ENCODE measurements around the gene SHROOM2. TPM values are rescaled to one million over a fixed set of nuclear protein-coding genes. Genes with fewer than 3 reads are reported as not detected.

The SHROOM2 gene
- total RNA-seq, 1 donor: 4.3 TPM

GRCh38 chrX:9746148-9746888 is 39.9 kb upstream of the SHROOM2 start:
- H3K4me3 ChIP-seq (ENCODE audit: low read depth, low read length): no peak overlapping the region
- TF ChIP-seq CTCF (IDR thresholded peaks at IDR 0.05; ENCODE audit: insufficient read depth, low read depth, low read length): no peak
- DNase-seq (ENCODE audit: low read depth): peak; percentile 82

- no peak for TF ChIP-seq CTCF (IDR thresholded peaks at IDR 0.05; ENCODE audit: insufficient read depth, low read depth, low read length)
Observed at GRCh38 chrX:9747644-9748043, 38.6 kb upstream of the SHROOM2 start.

GRCh38 chrX:9749146-9749692 is 37.0 kb upstream of the SHROOM2 start:
- DNase-seq (ENCODE audit: low read depth): no peak
- TF ChIP-seq CTCF (IDR thresholded peaks at IDR 0.05; ENCODE audit: insufficient read depth, low read depth, low read length): no peak
- H3K4me3 ChIP-seq (ENCODE audit: low read depth, low read length): no peak overlapping the region

More at GRCh38 chrX:9747644-9748043, 38.6 kb upstream of the SHROOM2 start:
- no peak for DNase-seq (ENCODE audit: low read depth)
- H3K4me3 ChIP-seq (ENCODE audit: low read depth, low read length): no peak overlapping the region

- no peak overlapping the region for H3K4me3 ChIP-seq (ENCODE audit: low read depth, low read length)
- no peak for TF ChIP-seq CTCF (IDR thresholded peaks at IDR 0.05; ENCODE audit: insufficient read depth, low read depth, low read length)
- DNase-seq (ENCODE audit: low read depth): peak; percentile 48
Observed at GRCh38 chrX:9757366-9757765, 28.9 kb upstream of the SHROOM2 start.

GRCh38 chrX:9758021-9758638 is 28.1 kb upstream of the SHROOM2 start:
- no peak overlapping the region for H3K4me3 ChIP-seq (ENCODE audit: low read depth, low read length)
- TF ChIP-seq CTCF (IDR thresholded peaks at IDR 0.05; ENCODE audit: insufficient read depth, low read depth, low read length): no peak
- no peak for DNase-seq (ENCODE audit: low read depth)

- DNase-seq (ENCODE audit: low read depth): no peak
- H3K4me3 ChIP-seq (ENCODE audit: low read depth, low read length): no peak overlapping the region
- no peak for TF ChIP-seq CTCF (IDR thresholded peaks at IDR 0.05; ENCODE audit: insufficient read depth, low read depth, low read length)
Observed at GRCh38 chrX:9759337-9759736, 26.9 kb upstream of the SHROOM2 start.
